Measurements from ENCODE around the gene TYMP. TPM values are rescaled to one million over a fixed set of nuclear protein-coding genes. Genes with fewer than 3 reads are reported as not detected.

TYMP gene
- polyA plus RNA-seq, 2 of the 4 experiments (the other 2 are of a cell fraction), result 5.9 to 9.0 TPM

DNA sequence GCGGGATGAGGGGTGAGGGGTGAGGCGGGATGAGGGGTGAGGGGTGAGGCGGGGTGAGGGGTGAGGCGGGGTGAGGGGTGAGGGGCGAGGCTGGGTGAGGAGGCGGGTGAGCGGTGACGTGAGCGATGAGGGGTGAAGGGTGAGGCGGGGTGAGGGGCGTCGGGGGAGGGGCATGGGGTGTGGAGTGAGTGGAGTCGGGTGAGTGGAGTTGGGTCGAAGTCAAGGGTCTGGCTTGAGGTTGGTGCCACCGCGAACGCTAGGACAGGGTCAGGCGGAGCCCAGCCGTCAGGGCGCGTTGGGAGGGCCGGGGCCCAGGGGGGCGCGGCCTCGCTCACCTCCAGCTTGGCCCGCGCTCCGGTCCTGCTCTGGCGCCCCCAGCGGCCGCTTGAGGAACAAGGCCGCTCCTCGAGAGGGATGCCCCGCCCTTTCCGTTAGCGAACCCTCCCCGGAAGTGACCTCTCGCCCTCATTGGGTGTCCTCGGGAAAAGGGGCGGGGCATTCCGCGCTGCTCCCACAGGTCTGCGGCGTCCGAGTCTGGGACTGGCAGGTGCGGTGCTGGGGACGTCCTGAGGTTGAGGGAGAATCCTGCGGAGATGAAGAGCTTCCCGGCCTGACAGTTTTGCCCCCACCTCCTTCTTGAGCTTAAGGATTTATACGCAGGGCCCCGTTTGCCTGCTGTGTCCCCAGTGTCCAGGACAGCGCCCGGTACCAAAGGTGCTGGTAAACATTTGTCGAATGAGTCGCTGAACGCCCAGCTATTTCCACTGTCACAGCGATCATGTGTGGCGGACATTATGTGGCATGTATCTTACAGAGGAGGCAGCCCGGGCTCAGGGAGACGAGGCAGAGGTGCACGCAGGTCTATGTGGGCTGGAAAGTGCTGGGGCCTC lies 33.0 kb upstream of the TYMP start, which contains the start of gene SYCE3:
Gene SYCE3 (minus strand): TSS at position 397 of the 890 bp plus-strand sequence. CDS start 6,514 bp downstream, outside the sequence.
- H3K4me2 ChIP-seq, result peak within 1 kb of the TSS; percentile 98
- DNase-seq (ENCODE audit: low read depth in 1 of 2, low spot score in 1 of 2) (peak; percentile 73 to 91), FAIRE-seq (no peak), ATAC-seq (peak; percentile 90 to 97)
- peak within 1 kb of the TSS; percentile 64 for H3K4me3 ChIP-seq
- CTCF ChIA-PET, result interaction anchor here (0.7 to 4.8 kb wide), 28 partner anchors 9 to 290 kb away, joined by 3 to 53 read pairs (median 4); partner anchors contain the start of genes ARSA, CHKB, CPT1B and KLHDC7B
- peak within 1 kb of the TSS; percentile 76 to 96 for H3K27ac ChIP-seq
- WGBS (ENCODE audit: missing lambda C conversion rate), result 3% methylated on average over 6 of the region's 61 CpGs
- TF ChIP-seq RAD21 (conservative IDR thresholded peaks at IDR 0.05 in 1 of 2, IDR thresholded peaks at IDR 0.05 in 1 of 2) (peak; percentile 34 to 62; a peak in 4 of 5 replicates), JUN (IDR thresholded peaks at IDR 0.05) (peak in 1 of 2 experiments; percentile 16; a peak in 1 of 5 replicates), MAZ (IDR thresholded peaks at IDR 0.05; ENCODE audit: borderline replicate concordance, low read depth, low read length) (no peak), MYC (IDR thresholded peaks at IDR 0.05; ENCODE audit: borderline replicate concordance, low read length) (peak; percentile 37; the same call in 1 of the 2 replicates), POLR2A (IDR thresholded peaks at IDR 0.05; ENCODE audit: low read length) (peak; percentile 35; the same call in 1 of the 2 replicates), SMC3 (IDR thresholded peaks at IDR 0.05) (peak; percentile 49), EHMT2 (IDR thresholded peaks at IDR 0.05; ENCODE audit: low read depth) (no peak), CTCF (IDR thresholded peaks at IDR 0.05) (peak; percentile 73)
- TF ChIP-seq, protein P1, sequence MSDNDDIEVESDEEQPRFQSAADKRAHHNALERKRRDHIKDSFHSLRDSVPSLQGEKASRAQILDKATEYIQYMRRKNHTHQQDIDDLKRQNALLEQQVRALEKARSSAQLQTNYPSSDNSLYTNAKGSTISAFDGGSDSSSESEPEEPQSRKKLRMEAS (IDR thresholded peaks at IDR 0.05), result peak; percentile 40; the same call in 1 of the 2 replicates
- TF ChIP-seq, protein P2, sequence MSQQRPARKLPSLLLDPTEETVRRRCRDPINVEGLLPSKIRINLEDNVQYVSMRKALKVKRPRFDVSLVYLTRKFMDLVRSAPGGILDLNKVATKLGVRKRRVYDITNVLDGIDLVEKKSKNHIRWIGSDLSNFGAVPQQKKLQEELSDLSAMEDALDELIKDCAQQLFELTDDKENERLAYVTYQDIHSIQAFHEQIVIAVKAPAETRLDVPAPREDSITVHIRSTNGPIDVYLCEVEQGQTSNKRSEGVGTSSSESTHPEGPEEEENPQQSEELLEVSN (IDR thresholded peaks at IDR 0.05; ENCODE audit: borderline replicate concordance, low read depth), result 0 out of 2 replicates have a peak, but pooled peaks have one; percentile 19
- POLR2A ChIA-PET, result interaction anchor here (1.0 to 1.6 kb wide), 7 partner anchors 17 to 55 kb away, joined by 3 to 8 read pairs (median 3); partner anchors contain the start of genes KLHDC7B, LMF2, NCAPH2 and SCO2
- no peaks in the 10 kb centered on the region for H3K4me1 ChIP-seq
- no peaks in the 10 kb centered on the region for H3K9me3 ChIP-seq

DNA sequence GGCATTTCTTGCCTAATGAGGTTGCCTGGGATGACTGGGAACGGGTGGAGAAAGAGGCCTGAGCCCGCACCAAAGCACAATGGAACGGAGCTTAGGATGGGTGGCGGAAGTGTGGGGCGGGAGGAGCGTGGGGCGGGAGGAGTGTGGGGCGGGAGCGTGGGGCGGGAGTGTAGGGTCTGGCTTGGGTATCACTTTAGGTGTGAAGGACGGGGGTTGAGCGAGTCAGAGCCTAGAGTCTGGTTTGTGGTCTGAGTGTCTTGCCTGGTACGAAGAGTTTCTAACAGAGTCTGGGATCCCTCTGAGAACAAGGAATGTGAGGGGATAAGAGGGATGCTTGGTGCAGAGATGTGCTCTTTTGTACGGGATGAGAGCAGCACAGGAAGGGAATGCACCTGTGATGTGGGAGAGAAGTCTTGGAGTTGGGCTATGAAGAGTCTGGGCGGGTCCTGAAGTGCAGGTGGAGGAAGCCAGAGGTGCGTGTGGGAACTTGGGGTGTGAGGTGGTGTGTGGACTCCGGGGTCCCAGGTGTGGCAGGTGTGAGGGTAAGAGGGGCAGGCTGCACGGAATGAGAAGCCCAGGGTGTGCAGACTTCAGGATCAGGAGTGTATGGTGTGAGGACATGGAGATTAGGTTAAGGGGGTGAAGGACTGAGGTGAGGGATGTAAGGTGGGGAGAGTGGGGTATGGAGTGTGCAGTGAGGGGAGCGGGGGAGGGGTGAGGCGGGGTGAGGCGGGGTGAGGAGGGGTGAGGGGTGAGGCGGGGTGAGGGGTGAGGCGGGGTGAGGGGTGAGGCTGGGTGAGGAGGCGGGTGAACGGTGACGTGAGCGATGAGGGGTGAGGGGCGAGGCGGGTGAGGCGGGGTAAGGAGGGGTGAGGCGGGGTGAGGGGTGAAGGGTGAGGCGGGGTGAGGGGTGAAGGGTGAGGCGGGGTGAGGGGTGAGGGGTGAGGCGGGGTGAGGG lies 31.9 kb upstream of the TYMP start:
- ChIA-PET POLR2A (no interaction called here), CTCF (interaction anchor here (0.6 to 1.7 kb wide), 2 partner anchors 10 to 58 kb away, joined by 3 to 5 read pairs; no protein-coding TSS in a partner anchor)
- ATAC-seq, result no peak
- TF ChIP-seq POLR2AphosphoS2 (conservative IDR thresholded peaks at IDR 0.05; ENCODE audit: low read length) (no peak), ZC3H11A (IDR thresholded peaks at IDR 0.05) (no peak), ESRRA (IDR thresholded peaks at IDR 0.05; ENCODE audit: borderline replicate concordance, low read length) (no peak), RAD21 (conservative IDR thresholded peaks at IDR 0.05 in 1 of 2, IDR thresholded peaks at IDR 0.05 in 1 of 2) (no peak), PHF8 (IDR thresholded peaks at IDR 0.05; ENCODE audit: borderline replicate concordance, low read depth) (no peak), NR3C1 (IDR thresholded peaks at IDR 0.05) (no peak), HOXB5 (CRISPR knock-in tag; IDR thresholded peaks at IDR 0.05) (no peak), ZNF302 (CRISPR knock-in tag; IDR thresholded peaks at IDR 0.05) (no peak)
- TF ChIP-seq, protein P3, sequence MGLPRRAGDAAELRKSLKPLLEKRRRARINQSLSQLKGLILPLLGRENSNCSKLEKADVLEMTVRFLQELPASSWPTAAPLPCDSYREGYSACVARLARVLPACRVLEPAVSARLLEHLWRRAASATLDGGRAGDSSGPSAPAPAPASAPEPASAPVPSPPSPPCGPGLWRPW (IDR thresholded peaks at IDR 0.05), result no peak
- Histone ChIP-seq H3K27ac (0 out of 6 replicates have a peak overlapping the region, but pooled peaks of 1 of the 2 experiments have one; percentile 16), H3K4me1 (no peaks in the 10 kb centered on the region), H3K9me3 (no peaks in the 10 kb centered on the region), H3K4me2 (no peak overlapping the region), H3K4me3 (no peak overlapping the region)
- DNase-seq (ENCODE audit: low read depth in 1 of 2, low spot score in 1 of 2), result no peak
- 86% methylated on average over 13 of the region's 34 CpGs for WGBS (ENCODE audit: missing lambda C conversion rate)
- no peak for FAIRE-seq

Data from A549 (cell line).